ENCODE results near the gene PDE4D.
"Not testable (repeated sequence)": the region's sequence is repeated elsewhere in the genome, so short reads cannot be mapped to it uniquely, and the experiment has no call there.

The PDE4D gene

DNA sequence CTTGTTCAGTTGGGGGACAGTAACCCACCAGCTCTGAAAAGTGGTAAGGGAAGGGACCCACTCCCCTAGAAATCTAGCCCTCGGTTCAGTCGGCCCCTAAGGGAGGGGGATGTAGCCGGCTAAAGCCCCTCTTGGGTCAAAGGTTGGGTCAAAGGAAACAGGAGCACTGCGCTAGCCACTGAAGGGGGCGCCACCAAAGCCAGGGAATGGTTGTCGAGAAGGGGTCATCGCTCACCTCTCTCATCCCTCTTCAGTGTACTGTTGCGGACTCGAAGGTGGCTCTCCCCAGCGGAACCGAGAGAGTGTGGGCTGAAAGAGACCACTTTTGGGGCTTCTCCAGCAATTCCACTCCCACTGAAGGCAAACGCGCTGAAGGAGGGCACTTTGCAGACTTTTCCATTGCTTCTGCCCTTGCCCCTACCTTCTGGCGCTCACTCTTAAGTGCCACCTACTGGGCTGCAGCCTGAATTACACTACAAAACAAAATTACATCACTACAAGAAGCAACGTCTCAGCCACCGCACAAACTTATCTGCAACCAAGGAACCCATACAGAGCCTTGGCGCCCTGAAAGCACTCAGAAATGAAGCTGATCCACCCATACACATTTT lies 396.9 kb downstream of the PDE4D start:
- peak in 1 of 2 donors; percentile 1 for DNase-seq

DNA sequence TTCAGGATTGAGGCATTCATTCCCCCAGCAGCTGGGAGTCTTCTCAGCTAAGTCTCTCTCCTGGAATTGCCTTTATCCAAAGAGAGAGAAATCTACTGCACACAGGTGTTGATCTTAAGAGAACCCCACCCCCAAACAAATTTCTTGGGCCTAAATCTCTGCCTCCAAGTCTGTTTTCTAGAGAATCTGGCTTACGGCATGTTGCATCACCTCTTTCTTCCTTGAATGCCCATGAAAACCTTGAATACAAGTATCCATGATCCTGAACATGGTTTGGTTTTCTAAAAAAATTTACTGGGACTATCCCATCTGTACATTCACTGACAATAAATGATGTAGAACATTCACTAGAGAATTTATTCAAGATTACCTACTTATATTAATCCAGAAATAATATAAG lies 401.6 kb downstream of the PDE4D start:
- DNase-seq: no peak

DNA sequence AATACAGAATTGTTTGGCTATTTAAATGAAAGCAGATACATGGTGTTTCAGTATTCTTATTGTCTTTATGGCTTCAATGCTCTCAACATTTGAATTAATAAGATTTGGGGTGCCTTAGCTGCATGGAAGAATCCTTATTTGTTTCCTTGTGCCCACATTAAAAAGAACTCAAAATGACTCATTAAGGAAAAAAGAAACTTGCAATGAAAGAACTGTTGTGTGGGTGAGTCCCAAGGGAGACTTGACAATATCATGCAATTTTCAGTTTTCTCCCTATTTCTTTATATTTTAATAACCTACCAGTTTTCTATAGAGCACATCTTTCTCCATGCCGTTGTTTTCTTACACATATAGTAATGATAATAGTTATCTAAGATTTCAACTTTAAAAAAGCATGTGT lies 404.0 kb downstream of the PDE4D start:
- DNase-seq: no peak

DNA sequence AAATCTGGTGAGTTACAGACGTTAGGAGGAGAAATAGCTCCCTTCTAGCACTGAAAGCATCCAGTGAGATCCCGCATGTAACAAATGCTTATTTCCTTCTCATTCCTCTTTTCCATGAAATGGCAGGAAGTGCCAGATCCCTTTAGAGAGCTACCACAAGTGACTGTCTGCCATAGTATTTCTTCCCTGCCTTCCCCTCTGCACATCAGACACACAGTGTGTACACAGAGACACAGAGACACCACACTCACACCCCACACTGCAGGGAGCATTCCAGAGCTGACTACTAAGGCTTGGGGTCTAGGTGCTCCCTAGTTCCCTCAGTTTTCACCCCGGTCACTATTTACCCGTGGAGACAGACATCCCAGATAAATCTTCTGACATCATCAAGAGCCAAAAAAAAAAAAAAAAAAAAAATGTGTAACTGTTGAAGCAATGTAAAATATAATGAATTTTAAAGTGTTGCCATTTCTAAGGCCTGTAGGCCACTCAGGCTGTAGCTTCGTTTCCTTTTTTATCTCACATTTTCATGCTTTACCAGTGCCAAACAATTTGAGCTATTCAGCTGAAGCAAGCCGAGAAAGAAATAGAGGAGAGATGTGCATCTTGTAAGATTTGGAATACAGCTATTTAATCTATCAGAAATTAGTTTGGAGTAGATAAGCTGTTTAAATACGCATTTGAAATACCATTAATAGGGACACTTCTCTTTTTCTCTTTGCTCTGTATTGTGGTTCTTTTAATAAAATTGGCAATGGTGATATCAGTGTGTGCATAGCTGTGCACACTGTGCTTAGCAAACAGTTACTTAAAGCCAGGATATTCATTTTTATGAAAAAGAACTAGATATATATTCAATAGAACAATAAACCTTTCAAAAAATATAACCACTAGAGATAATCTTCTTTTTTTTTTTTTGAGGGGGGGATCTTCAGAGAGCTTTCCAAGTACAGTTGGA lies 405.5 kb downstream of the PDE4D start:
- no peak for DNase-seq

DNA sequence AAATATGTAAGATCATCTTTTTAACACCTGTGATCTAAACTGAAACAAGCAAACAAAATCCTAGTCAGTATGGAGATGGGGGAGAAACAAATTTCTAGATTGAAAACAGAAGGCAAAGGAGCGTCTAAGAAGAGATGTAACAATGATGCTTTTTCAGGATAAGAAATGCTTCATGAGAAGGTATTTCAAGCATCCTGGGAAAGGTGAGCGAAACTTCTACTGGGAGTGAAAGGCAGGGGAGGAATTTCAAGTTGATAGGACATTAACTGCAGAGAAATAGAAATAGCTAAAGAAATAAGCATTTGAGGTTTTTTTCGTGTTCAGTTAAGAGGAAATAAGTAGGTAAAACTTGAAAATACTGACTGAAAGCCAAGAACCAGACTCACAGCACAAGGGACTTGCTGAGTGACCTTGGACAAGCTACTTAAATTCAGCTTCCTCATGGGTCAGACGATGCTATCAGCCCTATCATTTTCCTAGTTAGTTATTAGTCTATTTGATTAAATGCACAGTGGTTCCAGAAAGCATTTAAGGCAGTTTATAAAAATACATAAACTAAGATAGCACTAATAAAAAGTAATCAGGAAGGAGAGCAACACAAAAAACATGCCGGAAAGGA lies 406.3 kb downstream of the PDE4D start:
- DNase-seq: no peak

DNA sequence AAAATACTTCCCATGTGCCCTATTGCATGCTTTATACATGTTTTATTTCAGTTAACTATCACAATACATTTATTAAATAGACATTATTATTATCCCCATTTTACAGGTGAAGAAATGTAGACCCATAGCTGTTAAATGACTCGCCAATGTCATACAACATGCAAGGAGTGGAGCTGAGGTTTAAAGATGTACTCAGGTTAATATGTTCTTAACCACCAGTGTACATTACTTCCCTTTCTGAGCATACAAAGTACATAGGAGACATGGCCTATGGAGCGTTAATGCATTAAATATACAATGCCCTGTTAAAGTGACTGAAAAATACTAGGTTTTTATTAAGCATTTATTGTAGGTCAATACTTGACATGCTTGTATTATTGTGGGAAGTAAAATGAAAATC lies 407.0 kb downstream of the PDE4D start:
- no peak for DNase-seq

DNA sequence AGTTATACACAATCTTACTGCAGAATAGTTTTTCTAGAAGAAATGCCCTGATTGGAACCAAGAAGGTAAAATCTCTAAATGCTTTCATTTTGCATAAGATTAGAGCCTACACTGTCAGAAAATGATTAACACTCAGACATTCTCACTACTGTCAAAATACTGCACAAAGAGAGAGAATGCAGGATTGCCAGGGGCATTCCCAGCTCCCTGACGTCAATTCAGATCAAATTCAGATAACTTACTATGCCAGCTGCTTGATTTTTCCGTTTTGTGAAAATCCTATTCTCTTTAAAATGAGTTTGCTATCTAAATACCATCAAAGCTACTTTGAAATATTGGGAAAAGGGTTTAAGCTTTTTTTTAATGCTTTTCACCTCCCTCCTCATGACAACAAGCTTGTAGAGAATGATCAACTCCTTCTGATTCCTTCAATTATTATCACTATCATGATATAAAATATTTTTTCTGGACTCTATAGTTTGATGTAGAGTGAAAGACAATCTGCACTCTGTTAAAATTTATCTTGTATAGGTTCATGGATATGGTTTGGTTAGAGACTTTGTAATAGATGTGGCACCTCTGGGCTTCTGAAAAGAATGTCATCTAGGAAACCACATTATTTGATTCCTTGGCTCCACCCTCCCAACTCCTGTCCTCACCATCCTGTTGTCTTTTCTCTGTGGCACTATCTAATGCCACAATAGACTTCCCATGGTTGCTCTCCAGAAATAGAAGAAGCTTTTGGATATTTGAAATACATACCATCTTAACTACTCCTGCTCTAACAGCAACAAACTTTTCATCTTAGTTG lies 407.7 kb downstream of the PDE4D start:
- no peak for DNase-seq

DNA sequence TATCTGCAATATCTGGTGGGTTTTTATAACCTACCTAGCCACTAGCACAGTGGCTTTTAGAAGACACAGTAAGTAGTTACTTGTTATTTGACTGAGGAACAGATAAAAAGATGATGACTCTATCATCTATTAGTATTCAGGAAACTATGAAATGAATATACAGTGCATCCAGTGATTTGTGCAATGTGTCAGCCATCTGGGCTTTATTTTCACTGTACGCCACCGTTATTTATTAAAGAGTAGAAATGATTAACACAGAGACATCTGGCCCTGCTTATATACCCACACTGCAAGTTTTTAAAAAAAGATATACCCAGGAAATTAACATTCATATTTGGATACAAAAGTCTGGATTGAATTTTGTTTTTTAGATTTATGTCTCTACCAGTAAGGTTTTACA lies 408.4 kb downstream of the PDE4D start:
- no peak for DNase-seq

DNA sequence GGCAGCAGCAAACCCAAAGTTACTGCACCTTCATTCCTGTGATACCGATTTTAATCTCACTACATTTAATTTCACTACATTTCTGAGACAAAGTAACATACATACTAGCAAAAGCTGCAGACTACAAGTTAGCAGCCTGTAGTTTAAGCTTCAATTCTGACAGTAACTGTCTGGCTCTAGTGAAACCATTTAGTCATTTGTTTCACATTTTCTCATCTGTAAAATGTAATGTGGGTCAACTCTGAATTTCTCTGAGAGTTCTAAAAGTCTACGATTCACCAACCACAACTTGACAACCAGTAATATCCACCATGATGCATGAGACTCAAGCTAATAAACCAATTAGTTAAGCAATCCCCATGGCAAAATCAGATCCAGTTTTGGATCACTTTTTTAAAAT lies 408.9 kb downstream of the PDE4D start:
- DNase-seq: no peak

DNA sequence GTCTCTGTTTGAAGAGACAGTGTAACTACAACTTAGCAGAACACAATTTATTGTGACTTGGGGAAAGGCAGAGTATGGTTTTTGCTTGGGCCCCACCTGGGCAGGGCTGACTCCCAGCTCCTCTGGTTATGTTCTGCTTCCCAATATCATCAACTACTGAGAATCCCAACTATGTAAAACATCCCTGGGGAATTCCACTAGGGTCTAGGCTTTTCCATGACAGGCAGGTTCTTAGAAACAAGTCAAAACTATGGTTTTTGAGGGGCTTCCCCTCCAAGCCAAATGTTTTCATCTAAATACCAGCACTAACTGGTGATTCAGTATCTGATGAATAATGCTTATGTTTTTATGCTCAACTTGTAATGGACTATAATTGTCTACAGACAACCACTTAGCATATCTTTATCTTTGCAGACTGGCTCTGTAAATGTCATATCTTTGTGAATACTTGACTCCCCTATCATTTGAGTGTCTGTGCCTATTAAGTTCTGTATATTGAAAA lies 409.5 kb downstream of the PDE4D start:
- no peak for DNase-seq

DNA sequence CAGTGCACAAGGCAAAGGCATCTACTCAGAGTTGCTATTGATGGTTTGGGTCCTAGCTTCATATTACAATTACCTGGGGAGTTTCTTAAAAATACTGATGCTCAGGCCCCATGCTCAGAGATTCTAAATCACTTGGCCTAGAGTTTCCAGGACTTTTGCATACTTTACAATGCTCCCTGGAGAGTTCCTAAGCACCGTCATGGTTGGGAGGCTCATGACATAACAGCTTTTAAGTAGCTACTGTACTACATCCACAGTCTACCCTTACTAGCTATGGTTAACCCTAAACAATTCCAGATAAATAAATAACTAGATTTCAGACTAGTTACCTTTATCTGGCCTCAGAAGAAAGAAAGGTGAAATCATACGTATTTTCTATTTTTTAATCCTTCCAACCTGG lies 414.4 kb downstream of the PDE4D start:
- no peak for DNase-seq

DNA sequence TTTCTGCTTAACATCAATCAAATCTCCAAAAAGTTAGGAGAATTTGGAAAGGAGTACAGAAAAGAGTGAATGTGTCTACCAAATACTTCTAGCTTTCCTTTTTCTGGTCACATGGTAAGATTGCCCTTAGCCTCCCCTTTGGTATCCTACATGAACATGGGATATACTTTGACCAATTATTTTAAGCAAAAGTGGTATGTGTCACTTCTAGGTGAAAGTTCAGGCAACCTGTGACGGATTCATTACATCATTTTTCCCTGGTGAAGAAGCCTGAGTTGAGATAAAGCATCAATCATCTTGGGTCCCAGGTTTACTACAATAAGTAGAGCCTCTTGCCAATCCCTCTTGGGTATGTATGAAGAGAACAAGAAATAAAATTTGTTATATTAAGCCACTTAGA lies 419.2 kb downstream of the PDE4D start:
- DNase-seq: no peak

DNA sequence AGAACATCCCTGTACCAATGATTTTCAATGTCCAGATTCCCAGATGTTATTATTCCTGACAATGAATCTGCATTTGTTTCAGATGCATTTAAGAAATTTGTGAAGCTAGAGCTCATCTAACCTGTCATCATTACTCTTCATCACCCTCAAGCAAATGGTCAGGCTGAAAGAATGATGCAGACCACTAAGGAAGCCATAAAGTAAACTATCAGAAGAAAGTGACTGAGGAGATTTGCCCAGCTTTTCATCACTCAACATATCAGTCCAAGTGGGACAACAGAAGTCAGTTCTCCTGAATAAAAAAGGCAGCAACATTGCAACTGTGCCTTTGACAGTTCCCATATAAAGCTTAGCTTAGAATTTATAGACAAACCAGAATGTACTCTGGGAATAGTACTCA lies 419.9 kb downstream of the PDE4D start:
- DNase-seq: no peak

DNA sequence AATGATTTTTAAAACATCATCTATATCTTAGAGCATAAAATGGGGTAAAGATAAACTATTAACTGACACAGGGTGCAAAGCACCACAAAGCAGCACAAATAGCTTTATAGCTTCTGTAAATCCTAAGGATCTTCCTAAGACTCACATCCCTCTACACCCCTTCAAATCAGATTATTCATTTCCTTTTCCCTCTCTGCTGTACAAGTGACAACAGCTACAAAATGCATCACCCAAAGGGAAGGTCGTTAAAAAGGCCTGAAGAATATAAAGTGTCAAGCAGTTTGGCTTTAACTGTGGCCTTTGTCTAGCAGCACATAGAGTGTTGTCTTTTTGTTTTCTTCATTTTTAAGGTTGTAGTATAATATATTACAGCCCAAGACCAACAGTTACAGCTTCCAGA lies 422.1 kb downstream of the PDE4D start:
- DNase-seq: no peak

DNA sequence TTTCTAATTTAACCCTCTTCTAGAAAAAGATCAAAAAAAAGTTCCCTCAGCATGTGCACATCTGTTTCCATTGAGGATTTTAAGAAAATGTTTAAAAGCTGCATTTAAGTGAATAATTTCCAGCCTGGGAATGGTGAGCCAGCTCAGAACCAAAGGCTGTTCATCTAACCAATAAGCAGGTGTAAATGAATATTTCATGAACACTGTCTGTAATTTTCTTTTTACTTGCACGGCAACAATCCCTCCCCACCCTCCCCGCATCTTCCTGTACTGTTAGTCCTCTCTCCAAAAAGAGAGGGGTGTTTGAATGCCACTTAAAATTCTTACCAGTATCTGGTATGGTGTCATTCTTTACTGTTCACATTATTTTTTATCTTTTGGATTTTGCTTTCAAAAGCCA lies 425.6 kb downstream of the PDE4D start:
- DNase-seq: no peak

DNA sequence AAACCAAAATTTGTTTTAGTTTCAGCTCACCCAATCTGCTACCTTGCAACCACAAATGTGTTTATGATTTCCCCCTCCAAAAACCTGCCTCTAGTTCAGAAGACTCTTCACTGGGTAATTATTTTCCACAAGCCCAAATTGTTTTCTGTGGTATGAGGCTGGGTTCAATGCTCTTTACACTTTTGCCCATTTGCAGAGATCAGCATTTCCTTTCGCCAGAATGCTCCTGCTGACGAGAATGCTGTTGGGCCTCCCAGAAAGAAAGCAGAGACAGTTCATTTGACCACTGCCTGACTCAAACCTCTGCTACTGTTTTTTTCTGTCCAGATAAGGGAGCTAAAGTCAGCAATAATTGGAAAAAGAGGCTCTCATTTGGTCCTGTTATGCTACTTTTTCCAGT lies 427.3 kb downstream of the PDE4D start:
- DNase-seq: no peak

DNA sequence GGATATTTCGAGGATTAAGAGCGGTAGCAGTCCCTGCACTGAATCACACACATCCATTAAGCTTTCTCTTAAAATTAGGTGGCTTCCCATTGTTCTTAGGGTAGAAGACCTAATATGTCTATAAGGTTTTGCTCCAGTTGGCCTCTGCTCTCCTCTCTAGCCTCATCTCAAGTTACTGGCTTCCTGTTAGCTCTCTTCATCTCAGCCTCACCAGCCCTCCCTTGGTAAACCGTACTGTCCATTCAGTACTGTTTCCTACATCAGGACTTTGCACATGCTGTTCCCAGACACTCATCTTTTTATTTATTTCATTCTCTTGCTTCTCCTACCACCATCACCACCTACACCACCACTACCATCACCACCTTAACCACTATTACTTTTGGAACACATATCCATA lies 428.6 kb downstream of the PDE4D start:
- DNase-seq: no peak

DNA sequence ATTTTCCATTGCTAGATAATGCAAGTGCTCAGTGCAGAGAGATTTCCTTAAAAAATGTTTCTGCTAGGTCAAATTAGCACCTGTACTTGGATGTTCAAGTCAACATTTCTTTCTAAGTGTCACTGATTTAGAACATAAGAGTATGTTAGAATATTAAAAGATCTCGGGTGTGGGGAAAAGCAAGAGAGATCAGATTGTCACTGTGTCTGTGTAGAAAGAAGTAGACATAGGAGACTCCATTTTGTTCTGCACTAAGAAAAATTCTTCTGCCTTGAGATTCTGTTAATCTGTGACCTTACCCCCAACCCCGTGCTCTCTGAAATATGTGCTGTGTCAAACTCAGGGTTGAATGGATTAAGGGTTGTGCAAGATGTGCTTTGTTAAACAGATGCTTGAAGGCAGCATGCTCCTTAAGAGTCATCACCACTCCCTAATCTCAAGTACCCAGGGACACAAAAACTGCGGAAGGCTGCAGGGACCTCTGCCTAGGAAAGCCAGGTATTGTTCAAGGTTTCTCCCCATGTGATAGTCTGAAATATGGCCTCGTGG lies 429.8 kb downstream of the PDE4D start:
- not testable (repeated sequence) for DNase-seq

DNA sequence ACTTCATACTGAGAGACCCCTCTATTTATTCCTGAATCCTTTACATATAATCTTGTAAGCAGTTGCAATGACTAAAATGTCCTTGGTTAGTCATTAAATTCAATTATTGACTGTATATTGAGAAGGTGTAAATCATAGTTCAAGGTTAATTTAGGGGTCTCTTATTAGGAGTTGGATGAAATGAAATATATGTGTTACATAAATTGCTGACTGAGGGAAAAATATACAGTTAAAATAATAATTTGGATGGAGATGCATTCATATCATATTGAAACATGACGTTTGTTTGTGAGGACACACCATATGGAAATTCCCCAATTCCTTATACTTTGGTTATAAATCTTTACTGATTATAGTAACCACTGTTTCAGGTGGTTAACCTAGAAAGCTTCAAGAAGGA lies 430.6 kb downstream of the PDE4D start:
- no peak for DNase-seq

DNA sequence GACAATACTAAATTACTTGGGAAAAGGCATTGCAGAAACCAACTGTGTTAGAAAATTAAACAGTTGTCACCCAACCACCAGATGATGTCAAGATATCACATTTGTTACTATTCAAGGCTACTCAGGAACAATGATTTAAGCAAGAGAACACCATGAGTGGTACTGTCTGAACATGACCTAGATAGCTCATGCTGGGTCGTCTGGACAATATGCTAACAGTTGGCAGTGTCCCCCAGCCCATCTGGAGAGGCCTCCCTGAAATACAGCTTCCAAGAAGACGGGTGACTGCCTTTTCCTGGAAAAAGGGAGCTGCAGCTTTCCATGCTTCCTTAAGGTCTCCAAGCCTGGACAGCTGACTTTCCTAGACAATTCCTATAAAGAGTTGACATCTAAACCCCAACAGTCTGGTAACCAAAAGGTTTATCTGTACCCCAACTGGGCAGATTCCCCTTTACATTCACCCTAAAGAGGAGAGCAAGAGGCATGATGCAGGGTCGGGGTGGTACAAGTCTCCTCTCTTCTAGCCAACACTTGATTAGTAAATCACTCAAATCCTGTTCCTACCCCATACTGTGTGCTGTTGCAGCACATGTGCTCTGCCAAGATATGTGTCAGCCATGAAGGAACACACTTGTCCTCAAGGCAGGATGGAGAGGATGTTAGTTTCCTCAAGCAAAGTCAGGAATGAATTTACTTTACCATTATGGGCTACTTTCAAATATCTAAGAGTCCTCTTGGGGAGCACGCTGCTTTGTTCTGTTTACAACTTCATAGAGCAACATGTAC lies 433.0 kb downstream of the PDE4D start:
- DNase-seq: no peak

DNA sequence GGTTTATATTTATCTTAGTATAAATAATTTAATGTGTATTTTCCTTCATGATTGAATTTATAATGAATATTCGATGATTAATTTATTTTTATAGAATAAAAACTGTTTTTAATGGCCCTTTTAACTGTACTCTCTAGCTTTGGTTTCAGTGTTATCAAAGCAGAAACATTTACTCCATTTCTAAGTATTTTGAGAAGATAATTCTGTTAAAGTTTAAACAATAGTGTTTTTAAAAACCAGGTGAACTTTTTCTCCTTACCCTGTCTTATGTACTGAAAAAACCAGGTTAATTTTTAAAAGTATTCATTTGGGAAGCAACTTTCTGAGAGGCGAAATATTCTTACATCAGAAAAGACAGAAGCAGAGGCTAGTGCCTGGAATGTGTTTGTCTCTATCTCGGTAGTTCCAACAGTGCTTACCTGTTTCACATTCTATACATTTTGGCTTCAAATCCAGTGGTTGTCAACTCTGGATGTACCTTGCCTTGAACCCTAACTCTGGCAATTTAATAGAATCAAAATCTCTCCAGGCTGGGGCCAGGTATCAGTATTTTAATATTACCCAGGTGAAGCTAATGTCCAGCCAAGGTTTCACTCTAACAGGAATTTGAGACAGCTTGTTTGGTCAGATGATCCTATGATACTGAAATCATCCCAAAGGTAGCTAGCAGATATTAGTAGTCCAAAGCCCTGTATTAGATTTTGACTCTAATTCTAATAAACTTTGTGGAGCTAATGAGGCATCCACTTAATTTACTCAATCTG lies 434.4 kb downstream of the PDE4D start:
- DNase-seq: no peak
